Measurements from ENCODE around the gene MAP3K14. TPM values are rescaled to one million over a fixed set of nuclear protein-coding genes. Genes with fewer than 3 reads are reported as not detected.
A peak's percentile ranks its signal among the peaks of the same experiment; 100 is the strongest.

MAP3K14 gene
- total RNA-seq, 1 experiment from 2014 or later = 16.4 TPM

DNA sequence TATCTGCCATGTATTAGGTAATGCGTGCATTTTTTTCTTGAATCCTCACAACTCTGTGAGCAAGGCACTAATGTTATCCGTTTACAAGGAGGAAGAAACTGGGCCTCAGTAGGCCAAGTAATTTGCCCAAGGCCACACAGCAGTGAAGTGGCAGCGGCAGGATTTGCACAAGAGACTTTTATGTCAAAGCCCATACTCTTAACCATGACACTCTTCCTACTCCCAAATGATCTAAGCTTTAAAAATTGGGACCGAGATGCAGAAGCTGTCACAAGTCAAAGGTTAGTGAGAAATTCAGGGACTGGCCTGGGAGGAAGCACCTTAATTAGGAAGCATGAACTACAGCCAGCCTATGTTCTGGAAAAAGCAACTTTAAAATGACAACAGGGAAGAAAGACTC, 10.7 kb downstream of the MAP3K14 start:
- ChIA-PET CTCF (interaction anchor here (0.8 kb wide), 1 partner anchor 79 kb away, joined by 3 read pairs; no protein-coding TSS in a partner anchor), POLR2A (no interaction called here), RAD21 (ENCODE audit: low non-redundant PET in 1 of 2, low total read pairs in 2 of 2, uncharacterized antibody in 2 of 2, unreplicated experiment in 2 of 2) (no interaction called here)
- Histone ChIP-seq H3K36me3 (ENCODE audit: control insufficient read depth in 1 of 2, insufficient read depth in 2 of 2, low read length in 2 of 2) (peaks cover 0 to 17% of the 10 kb centered on the region in 2 experiments; a peak in 2 of 4 replicates), H3K9me3 (ENCODE audit: control insufficient read depth in 1 of 2, insufficient read depth in 1 of 2, low read depth in 1 of 2, low read length in 2 of 2) (no peaks in the 10 kb centered on the region), H3K4me2 (ENCODE audit: low read length) (peak overlapping the region; percentile 12; the same call in 1 of the 2 replicates), H2AFZ (ENCODE audit: low read depth, low read length, poor library complexity, severe bottlenecking) (no peak overlapping the region), H3K4me1 (ENCODE audit: control insufficient read depth in 1 of 2, insufficient read depth in 2 of 2, low read length in 2 of 2) (peaks cover 39 to 72% of the 10 kb centered on the region in 2 experiments), H3K9me2 (ENCODE audit: insufficient read depth) (no peaks in the 10 kb centered on the region), H3K27ac (ENCODE audit: low read depth, low read length) (no peak overlapping the region), H4K20me1 (ENCODE audit: insufficient read depth) (peaks cover 20% of the 10 kb centered on the region; the same call in 1 of the 2 replicates), H3K9ac (ENCODE audit: low read length) (no peak overlapping the region), H3K27me3 (ENCODE audit: insufficient read depth, low read length) (no peaks in the 10 kb centered on the region), H3K79me2 (ENCODE audit: insufficient read depth, low read length) (peaks cover 99% of the 10 kb centered on the region), H3K4me3 (replicated peaks in 1 of 2; ENCODE audit: low read depth in 1 of 2, low read length in 2 of 2) (no peak overlapping the region)
- DNase-seq (ENCODE audit: low read depth, low spot score) = no peak
- no peak for ATAC-seq
- TF ChIP-seq CTCF (IDR thresholded peaks at IDR 0.05 in 2 of 3, conservative IDR thresholded peaks at IDR 0.05 in 1 of 3; ENCODE audit: borderline replicate concordance in 1 of 3, insufficient read depth in 1 of 3, low read depth in 2 of 3, low read length in 2 of 3) = no peak
- no peak for TF ChIP-seq EZH2phosphoT487 (IDR thresholded peaks at IDR 0.05; ENCODE audit: borderline replicate concordance)
- no peak for TF ChIP-seq POLR2AphosphoS5 (IDR thresholded peaks at IDR 0.05; ENCODE audit: low read depth, low read length)
- TF ChIP-seq MAX (IDR thresholded peaks at IDR 0.05) = no peak
- TF ChIP-seq ZBTB33 (IDR thresholded peaks at IDR 0.05; ENCODE audit: extremely low read depth, insufficient replicate concordance, low read length) = no peak
- TF ChIP-seq POLR2A (IDR thresholded peaks at IDR 0.05; ENCODE audit: borderline replicate concordance, extremely low read depth, insufficient read depth, insufficient read length) = no peak
- no peak for TF ChIP-seq JUND (IDR thresholded peaks at IDR 0.05)
- no peak for TF ChIP-seq ZNF274 (IDR thresholded peaks at IDR 0.05; ENCODE audit: low read depth, low read length)
- no peak for TF ChIP-seq EGR1 (IDR thresholded peaks at IDR 0.05; ENCODE audit: low read depth)
- TF ChIP-seq SIN3A (IDR thresholded peaks at IDR 0.05; ENCODE audit: low read depth) = no peak
- TF ChIP-seq, protein P1, sequence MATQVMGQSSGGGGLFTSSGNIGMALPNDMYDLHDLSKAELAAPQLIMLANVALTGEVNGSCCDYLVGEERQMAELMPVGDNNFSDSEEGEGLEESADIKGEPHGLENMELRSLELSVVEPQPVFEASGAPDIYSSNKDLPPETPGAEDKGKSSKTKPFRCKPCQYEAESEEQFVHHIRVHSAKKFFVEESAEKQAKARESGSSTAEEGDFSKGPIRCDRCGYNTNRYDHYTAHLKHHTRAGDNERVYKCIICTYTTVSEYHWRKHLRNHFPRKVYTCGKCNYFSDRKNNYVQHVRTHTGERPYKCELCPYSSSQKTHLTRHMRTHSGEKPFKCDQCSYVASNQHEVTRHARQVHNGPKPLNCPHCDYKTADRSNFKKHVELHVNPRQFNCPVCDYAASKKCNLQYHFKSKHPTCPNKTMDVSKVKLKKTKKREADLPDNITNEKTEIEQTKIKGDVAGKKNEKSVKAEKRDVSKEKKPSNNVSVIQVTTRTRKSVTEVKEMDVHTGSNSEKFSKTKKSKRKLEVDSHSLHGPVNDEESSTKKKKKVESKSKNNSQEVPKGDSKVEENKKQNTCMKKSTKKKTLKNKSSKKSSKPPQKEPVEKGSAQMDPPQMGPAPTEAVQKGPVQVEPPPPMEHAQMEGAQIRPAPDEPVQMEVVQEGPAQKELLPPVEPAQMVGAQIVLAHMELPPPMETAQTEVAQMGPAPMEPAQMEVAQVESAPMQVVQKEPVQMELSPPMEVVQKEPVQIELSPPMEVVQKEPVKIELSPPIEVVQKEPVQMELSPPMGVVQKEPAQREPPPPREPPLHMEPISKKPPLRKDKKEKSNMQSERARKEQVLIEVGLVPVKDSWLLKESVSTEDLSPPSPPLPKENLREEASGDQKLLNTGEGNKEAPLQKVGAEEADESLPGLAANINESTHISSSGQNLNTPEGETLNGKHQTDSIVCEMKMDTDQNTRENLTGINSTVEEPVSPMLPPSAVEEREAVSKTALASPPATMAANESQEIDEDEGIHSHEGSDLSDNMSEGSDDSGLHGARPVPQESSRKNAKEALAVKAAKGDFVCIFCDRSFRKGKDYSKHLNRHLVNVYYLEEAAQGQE (IDR thresholded peaks at IDR 0.05; ENCODE audit: low read depth) = no peak
- TF ChIP-seq CEBPB (IDR thresholded peaks at IDR 0.05; ENCODE audit: low read depth) = no peak
- TF ChIP-seq SP1 (IDR thresholded peaks at IDR 0.05; ENCODE audit: low read depth) = no peak
- BruUV-seq (replicated peaks) = no TSS peak
- intact Hi-C loops (cut with micrococcal nuclease) = loop anchor here (1.0 kb wide), 1 partner anchor 9 kb away; no protein-coding TSS in a partner anchor

Measured in HCT116 (cell line).